GM19193 (cell line): ENCODE results near the gene RYR1.

Experiments
- POLR2A ChIP-seq: IDR thresholded peaks from 4 replicates; pipeline ENCODE4 v1.6.1; 2011; ENCODE audit not compliant: insufficient read depth, insufficient read length; ENCODE audit errors: extremely low read depth

Gene RYR1

DNA sequence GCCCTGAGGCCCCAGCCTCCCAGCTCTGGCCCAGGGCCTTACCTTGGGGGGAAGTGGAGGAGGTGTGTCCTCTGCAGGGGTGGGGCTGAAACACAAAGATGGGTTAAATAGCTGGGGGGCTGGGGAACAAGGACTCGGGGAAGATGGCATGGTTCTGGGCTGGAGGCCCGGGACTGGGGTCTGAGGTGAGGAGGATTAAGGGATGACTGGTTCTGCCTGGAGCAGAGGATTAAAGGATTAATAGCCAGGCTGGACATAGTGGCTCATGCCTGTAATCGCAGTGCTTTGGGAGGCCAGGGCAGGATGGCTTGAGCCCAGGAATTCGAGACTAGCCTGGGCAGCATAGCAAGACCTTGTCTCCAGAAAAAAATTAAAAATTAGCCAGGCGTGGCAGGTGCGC is 172.6 kb downstream of the RYR1 start:
- no peak for TF ChIP-seq POLR2A

DNA sequence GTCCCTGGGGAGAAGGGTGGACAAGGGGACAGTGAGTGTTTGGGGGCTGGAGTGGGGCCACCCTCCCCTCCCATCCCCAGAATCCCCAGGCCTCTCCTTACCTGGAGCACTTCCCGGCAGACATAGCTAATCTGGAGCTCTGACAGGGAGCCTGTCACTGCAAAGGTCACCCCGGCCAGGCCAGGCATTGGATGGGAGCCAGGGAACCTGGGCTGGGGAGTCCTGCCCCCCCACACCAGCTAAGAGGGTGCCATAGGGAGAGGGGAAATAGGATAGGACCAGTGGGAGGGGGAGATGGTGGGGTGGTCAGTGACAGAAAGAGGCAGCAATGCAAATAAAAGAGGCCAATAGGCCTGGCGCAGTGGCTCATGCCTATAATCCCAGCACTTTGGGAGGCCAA is 180.8 kb downstream of the RYR1 start:
- no peak for TF ChIP-seq POLR2A

DNA sequence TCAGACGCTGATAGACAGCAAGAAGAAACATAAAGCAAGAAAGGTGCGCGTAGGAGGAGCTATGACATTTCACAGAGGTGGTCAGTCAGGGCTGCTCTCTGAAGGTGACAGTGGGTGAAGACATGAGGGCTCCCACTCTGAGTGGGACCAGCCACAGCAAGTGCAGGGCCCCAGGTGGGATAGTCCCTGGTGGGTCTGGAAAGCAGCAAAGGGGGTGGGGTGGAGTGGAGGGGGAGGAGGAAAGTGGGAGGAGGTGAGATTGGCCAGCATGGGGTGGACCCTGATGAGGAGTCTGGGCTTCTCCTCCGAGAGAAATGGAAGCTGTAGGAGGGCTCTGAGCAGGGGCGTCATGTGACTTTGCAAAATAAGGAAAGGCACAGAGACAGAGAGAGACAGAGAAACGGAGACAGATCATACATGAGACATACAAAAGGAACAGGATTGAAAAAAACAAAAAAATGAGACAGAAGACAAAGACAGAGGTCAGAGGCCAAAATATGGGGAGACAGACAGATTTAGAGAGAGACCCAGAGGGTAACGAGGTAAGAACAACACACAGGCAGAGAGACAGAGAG is 181.6 kb downstream of the RYR1 start:
- TF ChIP-seq POLR2A = no peak

DNA sequence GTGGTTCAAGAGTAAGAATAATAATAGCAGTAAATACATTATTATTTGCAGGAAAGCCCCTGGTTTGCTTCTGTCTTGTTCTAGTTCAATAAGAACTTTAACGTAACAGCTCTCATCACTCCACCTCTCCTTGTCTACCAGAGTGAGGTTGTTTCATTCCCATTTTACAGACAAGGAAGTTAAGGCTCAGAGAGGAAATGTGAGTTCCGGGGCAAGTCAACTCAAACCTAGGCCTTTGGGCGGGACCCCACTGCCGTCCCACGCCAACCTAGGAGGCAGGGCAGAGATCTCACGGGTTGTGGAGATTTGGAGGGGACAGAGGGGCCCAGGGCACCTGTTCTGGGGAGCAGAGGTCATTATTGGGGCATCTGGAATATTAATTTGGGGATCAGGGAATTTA is 182.8 kb downstream of the RYR1 start:
- no peak for TF ChIP-seq POLR2A

DNA sequence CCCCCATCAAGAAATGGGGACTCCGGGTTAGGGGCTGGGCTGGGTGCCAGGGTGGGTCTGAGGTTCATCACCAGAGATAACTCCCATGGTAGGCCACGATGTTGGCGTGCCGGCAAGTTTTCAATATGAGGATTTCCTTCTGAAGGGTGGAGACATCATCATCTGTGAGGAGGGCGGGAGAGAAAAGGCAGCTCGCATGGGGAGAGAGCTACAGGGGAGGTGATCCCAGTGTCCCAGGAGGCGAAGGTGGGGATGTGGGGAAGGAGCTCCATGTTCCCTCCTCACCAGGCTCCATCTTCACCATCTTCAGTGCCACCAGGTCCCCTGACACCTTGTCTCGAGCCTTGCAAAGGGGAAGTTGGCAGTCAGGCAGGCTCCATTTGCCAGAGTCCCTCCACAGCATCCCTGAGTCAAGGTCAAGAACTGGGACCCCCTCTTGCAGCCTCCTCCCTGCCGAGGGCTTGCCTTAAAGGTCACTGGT is 183.8 kb downstream of the RYR1 start:
- TF ChIP-seq POLR2A = no peak

DNA sequence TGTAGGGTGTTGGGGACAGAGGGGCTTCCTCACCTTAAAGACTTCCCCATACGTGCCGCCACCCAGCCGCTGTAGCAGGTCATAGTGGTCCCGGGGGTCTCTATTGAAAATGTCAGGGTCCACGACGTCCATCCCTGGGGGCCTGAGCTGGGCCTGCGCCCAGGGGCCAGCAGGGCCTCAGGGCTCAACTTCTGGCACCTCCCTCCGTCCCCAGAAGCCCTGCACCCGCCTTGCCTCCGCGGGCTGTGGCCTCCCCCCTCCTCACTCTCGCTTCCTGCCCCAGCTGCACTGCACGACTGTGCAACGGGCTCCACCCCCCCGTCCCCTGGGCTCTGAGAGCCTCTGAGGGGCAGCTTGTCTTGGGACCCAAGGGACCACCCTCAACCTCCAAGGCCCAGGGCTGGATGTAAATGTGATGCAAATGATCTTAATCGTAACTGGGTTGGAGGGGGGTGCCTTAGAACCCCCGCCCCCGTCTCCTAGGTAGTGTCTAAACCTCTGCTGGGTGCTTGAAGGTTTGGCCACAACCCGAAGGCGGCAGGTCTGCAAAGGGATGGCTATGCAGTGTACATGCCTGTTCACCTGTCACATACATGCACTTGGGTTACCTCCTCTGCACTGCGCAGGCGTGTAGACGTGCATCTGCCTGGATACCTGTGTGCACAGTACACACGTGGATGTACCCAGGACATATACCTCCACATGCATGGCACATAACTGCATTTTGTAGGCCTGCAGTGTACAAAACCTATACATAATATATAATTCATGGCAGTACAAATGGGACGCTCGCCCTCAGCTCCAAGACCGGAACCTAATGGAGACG is 184.5 kb downstream of the RYR1 start, which contains the start of gene MAP4K1:
TSS of gene MAP4K1 (minus strand) at position 190 of the 826 bp plus-strand sequence. CDS start at position 132, 58 bp downstream.
- peak; percentile 71 for TF ChIP-seq POLR2A

DNA sequence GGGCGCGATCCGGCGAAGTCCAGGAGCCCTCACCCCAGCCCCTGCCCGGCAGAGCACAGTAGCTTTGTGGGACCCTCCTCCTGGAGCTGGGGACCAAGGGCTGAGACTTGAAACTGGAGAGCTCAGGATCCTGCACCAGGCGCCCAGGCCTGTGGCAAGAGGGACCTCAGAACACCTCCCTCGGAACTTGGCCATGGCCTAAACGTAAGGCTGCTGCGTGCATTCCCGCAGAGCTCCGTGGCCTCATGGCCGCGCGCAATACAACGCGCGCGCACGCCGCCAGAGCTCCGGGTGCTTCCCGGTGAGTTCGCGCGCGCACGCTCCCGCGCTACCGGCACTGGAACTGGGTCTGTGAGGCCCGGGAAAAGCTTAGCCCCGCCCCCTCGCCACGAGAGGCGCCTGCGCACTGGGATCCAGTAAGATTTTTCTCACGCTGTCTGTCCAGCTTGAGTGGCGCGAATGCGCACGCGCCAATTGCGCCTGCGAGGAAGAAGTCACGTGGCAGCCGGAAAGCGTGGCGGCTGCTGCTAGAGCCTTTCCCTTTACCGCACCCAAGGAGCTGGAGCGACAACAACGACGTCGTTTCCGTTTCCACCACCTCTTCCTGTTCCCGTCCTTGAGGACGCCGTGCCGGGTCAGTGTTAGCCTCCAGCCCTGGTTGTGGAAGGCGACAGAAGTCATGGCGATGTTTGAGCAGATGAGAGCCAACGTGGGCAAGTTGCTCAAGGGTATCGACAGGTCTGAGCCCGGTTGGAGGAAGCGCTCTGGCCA is 185.3 kb downstream of the RYR1 start, which contains the start of gene EIF3K:
TSS of gene EIF3K (plus strand) at position 599 of the 771 bp plus-strand sequence. CDS start at position 680, 81 bp downstream.
- peak; percentile 97 for TF ChIP-seq POLR2A

DNA sequence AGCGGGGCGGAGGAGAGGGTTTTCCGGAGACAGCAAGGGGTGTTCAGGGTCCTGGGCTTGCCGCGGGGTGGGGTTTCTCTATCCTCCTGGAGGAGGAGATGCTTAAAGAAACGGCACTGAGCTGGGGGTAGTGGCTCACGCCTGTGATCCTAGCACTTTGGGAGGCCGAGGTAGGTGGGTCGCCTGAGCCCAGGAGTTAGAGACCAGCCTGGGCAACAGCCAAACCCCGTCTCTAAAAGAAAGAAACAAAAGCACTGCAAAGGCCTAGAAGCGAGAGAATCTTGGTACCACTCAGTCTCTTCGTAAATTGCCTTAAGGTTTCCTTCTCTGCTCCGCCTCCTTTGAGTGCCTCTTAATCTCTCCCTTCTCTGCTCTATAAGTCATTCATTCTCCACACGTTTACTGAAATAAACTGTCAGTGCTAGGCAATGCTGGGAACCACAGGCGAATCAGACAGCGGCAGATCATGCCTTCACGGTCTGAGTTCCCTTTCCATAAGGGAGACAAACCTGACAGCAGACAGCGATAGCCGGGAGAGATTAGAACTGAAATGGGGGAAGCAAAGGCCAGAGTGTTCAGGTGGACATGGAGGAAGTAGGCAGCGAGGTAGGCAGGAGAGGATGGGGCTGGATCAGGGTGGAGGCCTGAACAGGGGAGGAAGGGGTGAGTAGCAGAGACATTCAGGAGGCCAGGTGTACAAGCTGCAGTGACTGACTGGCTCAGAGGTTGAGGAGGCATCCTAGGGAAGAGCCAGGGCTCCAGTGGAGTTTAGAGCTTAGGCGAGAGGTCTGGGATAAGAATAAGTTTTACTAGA is 186.1 kb downstream of the RYR1 start:
- no peak for TF ChIP-seq POLR2A

DNA sequence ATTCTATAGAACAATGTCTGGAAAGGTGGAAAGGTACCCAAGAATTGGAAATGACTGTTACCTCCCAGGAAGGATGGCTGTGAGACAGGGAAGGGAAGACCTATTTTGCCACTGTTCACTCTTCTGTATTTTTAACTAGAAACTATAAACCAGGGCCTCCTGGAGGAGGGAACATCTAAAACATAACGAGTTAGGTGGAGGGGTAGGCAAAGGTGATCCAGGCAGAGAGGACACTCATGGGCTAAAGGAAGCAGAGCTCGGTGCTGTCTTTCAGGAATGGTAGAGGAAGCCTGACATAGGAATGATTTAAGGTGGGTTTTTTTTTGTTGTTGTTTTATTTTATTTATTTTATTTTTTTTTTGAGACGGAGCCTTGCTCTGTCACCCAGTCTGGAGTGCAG is 191.3 kb downstream of the RYR1 start:
- TF ChIP-seq POLR2A = no peak

DNA sequence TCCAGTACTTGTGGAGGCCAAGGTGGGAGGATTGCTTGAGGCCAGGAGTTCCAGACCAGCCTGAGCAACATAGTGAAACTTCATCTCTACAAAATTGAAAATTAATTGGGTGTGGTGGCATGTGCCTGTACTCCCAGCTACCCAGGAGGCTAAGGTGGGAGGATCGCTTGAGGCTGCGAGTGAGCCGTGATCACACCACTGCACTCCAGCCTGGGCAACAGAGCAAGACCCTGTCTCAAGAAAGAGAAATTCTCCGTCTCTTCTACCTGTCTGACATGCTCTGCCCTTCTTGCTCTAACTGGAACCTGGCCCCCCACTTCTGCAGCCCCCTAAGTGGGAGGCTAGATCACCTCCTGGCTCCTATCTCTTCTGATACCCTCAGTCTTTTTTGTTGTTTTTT is 192.9 kb downstream of the RYR1 start:
- TF ChIP-seq POLR2A = no peak

DNA sequence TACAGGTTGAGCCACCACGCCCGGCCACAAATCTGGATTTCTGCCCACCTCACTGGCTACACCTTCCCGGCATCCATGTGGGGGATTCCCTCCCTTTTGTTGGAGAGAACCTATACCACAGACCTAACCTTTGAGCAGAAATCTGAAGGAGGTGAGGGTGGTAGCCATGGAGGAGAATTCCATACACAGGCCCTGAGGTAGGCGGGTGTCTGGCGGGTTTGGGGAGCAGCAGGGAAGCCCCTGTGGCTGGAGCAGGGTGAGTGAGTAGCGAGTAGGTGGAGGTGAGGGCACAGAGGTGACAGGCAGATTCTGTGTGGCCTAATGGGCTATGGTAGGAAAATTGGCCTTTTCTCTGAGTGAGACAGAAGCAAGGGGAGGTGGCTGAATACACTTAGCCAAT is 196.1 kb downstream of the RYR1 start:
- no peak for TF ChIP-seq POLR2A

DNA sequence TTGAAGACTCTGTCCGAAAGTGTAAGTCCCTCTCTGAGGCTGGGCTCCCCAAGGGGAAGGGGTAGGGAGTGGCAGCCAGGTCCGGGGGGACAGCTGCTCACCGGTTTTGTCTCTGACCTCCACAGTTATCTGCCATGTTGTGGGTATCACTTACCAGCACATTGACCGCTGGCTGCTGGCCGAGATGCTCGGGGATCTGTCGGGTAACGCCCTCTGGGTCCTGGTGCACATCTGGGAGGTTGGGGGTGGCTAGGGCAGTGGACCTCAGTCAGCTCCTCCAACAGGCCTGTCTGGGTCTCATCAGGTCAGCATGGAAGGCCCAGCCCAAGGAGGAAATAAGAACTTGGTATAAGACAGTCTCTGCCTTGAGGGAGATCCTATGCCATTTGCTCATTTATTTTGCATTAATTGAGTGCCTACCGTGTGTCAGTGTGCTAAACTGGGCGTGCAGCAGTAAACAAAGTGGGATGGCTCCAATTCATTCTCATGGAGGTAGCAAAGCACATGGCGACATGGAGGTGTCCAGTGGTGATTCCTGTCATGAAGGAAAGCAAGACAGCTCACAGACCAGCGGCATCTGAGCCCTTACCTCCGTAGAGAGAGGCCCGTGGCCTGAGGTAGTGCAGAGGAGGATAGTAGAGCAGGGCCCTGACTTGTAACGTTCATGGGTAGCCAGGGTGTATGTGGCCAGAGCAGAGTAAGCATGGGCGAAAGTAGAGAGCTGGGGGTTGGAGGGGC is 199.2 kb downstream of the RYR1 start:
- peak; percentile 22 for TF ChIP-seq POLR2A

DNA sequence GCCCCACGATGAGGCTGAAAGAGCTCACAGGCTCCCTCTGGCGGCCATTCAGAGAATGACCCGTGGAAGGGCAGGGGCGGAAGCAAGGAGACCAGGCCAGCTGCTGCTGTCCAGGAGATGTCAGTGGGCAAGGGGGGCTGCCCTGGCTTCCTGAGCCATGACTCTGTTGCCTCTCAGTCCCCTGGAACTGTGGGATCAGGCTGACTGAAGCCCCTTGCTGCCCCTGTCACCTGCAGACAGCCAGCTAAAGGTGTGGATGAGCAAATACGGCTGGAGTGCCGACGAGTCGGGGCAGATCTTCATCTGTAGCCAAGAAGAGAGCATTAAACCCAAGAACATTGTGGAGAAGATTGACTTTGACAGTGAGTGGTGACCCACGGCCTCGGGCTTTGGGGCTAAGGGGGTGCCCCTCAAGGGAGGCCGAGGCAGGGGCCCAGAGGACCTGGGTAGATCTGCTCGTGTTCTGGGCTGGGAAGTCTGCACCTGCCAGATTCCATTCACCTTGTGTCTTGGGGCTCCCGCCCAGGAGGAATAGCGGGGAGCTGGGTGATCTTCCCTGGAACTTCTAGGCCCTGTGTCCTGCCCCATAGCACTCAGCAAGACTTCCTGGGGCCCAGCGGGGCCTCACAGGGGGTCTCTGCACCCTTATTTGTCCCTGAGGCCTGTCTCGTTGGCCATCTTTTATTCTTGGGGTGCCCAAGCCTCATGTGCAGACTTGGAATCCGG is 201.4 kb downstream of the RYR1 start:
- TF ChIP-seq POLR2A = peak; percentile 32

DNA sequence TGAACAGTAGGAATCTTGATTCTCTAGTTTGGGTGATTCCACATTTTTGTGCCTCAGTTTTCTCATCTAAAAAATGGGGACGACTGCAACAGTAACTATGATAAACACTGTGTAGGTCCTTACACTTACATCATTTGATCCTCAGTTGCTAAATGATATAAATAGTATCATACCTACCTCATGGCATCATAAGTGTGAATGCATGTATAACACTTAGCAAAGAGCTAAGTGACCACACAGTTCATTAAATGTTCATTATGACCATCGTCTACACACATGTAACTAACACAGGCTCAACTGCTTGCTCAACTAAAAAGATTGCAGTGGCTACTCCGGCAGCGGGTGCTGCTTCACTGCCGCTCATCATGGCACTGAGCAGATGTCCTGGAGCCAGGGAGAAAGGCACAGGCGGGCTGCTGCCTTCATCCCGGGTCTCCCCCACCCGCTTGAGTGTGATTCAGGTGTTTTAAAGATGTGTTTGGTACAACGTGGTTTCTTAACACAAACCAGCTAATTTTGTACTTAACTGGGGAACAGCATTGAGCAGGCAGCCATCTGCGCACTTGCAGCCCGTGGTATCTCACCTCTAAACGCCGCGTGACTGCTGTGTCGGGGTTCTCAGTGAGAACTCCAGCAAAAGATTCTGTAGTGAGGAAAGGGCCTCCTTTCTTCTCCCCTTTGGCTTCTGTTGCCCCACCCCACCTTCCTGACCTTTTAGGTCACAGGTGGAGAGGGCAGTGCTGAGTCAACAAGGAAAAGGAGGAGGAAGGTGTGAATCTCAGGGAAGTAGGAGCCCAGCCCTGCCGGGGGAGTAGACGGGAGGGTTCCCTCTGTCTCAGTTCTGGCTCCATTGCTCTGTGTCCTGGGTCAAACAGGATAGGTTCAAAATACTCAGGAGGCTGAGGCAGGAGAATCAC is 202.2 kb downstream of the RYR1 start:
- no peak for TF ChIP-seq POLR2A
